HT1080 (cell line): ENCODE results near the gene CDH4. TPM values are rescaled to one million over a fixed set of nuclear protein-coding genes. Genes with fewer than 3 reads are reported as not detected.
A peak's percentile ranks its signal among the peaks of the same experiment; 100 is the strongest.

Experiments
- DNase-seq: peaks from one replicate; pipeline ENCODE4 v3.0.0-alpha.2; 2015; ENCODE audit warnings: low read depth
- total RNA-seq: library from RNA; depleted of rRNA; stranded (reverse); fragments of >200 nt; shearing (Covaris generic); gene quantifications from 2 replicates; pipeline ENCODE4 v1.2.3, GENCODE V29; 2014

The CDH4 gene
- total RNA-seq, 1 experiment from 2014 or later, result 10.8 TPM

DNA sequence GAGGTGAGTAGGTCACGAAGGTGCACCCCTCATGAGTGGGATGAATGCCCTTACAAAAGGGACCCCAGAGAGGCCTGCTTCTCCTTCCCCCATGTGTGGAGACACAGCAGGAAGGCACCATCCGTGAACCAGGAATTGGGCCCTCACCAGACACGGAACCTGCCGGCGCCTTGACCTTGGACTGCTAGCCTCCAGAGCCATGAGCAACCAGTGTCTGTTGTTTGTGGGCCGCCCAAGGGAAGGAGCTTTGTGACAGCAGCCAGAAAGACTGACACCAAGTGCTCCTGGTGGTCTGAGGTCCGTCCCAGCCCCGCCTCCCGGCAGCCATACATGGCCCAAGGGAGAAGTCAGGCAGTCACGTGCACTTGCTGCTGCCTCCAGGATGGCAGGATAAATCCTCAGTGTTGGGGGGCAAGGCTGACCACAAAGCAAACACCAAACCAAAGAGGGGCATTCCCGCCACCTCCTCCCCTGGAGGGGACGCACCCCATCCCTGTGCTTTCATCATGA lies 29.3 kb downstream of the CDH4 start:
- DNase-seq, result no peak

DNA sequence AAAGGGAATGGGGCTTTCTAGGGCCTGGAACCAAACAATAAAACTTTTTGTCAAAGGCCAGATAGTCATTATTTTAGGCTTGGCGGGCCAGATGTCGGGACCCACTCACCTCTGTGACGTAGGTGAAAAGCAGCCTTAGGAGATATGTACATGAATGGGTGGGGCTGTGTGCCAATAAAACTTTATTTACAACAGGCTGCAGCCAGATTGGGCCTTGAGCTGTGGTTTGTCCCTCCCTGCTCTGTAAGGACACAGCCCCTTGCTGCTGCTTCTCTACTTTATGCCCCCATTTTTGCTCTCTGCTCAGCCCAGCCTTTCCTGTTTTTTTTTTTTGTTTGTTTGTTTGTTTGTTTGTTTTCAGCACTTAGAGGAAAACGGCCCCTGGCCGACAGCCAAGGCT lies 32.7 kb downstream of the CDH4 start:
- DNase-seq, result no peak

DNA sequence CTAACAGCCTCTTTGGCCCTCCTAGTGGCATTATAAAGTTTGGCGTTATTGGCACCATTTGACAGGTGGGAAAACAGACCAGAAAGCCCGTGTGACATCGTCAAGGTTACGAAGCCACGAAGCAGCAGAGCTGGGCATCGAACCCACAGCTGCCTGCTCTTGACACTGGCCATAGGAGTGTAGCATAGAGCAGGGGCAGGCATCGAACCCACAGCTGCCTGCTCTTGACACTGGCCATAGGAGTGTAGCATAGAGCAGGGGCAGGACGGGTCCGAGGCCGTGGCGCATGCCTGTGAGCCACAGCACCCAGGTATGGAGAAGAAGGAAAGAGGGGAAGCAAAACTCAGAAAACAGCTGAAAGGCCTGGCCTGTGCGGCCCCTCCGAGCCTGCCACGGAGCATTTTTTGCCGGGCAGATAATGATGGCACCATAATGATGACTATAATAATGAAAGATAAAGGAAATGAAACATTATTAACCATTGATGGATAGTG lies 33.1 kb downstream of the CDH4 start:
- no peak for DNase-seq

DNA sequence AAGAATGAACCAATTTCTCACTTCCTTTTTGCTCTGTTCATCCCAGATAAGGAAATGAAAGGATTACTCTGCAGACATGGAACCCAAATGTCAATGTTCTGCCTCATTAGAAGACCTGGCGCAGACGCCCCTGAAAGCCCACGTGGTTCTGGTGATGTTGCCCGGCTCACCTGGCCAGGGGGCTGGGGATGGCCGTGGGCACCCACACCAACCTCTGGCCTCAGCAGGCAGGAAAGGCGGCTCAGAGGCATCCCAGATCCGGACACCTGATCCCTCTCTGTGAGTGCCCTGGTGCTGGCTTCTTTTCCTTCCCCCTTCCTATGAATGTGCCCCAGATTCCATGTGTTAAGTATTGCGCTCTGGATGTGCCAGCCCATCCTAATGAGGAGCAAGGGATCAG lies 33.6 kb downstream of the CDH4 start:
- DNase-seq, result no peak

DNA sequence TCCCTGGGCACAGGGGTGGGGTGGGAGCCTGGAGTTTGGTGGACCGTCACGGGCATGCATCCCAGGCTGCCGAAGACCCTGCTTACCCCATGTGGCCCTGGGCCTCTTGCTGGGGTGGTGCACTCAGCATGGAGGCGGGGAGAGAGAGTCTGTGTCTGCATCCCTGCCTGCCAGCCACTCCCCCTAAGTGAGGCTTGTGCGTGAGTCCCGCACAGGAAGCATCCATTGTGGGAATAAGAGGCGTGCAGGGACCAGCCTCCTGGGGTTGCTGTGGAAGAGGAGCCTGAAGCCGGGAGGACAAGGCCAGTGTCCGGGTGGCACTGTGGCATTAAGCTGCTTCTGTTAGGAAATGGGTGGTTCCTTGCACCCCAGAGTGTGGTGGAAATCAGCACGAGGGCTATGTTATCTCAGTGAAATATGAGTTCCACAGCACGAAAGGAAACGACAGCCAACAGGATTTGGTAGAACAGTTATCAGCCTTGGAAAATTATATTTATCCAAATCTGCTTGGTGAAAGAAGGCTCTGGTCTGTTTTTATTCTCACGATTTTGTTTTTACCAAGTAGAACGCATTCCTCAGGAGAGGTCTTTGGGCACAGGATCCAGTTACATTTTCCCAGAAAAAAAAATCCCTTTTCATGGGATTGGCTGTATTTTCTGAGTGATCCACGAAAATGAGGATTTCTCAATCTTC lies 35.7 kb downstream of the CDH4 start:
- no peak for DNase-seq

DNA sequence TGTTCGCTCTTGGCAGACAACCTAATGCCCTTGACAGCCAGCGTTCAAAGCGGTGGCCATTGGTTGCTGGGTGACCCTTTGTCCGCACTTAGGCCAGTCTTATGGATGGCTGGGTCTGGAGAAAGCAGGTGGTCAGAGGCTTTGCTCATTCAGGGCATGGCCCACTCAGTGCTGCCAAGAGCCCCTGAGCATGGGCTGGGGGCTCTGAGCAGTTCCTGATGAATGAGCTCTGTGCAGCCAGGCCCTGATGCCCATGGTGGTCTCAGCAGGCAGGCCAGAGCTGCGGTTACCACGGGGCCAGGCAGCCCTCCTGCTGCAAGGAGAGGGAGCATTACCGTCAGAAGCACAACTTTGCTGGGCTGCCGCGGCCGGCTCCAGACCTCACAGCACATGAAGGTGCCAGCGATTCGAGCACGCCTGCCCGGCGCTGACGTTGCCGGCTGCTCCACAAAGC lies 36.3 kb downstream of the CDH4 start:
- DNase-seq, result no peak

DNA sequence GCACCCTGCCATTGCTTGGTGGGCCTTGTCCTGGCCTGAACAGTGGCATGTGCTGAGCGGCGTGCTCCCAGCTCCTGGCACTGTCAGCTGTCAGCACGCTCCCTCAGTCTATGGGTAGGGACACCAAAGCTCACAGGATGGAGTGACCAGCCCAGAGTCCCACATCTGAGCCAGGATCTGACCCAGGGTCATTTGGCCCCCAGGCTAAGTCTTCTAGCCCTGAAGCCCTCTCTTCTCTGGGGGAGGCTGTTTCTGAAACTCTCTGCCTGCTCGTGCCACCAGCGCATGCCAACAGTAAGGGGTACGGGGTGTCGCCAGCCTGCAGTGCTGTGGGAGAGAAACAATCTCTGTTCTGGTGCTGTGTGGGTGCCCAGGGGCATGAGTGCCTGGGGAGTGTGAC lies 37.1 kb downstream of the CDH4 start:
- DNase-seq, result no peak

DNA sequence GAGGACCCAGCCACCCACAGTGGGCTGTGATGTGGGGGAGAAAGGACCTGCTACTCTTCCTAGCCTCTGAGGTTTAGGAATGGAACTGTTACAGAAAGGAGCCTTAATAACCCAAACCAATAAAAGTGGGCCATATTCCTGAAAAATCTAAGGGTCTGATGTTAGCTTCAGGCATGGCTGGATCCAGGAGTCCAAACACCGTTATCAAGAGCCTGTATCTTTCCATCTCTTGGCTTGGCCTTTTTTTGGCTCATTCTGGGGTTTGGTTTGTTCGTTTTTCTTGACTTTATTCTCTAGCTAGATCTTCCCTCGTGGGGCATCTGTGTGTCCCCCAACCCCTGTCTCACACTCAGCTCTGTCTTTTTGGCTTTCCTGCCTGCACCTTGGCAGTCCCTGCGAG lies 38.7 kb downstream of the CDH4 start:
- no peak for DNase-seq

DNA sequence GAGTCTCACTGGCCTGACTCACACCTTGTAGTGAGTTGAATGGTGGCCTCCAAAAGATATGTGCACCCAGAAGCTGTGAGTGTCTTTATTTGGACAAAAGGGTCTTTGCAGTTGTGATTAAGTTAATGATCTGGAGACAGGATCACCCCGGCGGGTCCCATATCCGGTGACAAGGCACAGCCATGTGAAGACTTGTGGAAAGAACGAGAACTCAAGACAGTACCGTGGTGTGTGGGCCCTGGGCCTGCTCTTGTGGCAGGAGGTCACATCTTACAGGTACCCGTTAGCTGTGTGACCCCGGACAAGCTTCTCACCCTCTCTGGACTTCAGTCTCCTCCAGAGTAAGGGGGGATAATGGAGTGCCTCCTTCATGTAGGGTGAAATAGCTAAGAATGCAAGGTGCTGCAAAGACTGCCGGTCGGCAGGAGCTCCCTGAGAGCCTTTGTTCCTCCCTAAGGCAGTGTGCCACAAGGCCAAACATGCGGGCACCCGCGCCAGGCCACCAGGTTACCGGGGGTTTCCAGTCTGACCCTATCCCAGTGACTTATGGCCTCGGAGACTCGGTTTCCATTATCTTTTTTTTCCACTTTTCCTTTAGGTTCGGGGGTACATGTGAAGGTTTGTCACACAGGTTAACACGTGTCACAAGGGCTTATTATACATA lies 39.2 kb downstream of the CDH4 start:
- no peak for DNase-seq

DNA sequence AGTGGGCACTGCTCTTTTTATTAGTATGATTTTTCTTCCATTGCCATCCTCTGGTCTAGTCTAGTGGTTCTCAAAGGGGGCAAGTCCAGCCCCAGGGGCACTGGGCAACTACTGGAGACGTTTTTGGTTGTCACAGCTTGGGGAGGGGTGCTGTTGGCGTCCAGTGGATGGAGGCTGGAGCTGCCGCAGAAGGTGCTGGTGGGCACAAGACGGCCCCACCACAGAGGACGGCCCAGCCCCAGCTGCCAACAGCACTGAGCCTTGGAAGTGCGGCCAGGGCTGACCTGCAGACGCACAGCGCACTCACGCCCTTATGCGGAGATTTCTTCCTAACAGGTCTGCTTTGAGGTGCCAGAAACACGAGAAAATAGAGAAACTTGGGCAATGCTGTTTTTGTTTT lies 40.3 kb downstream of the CDH4 start:
- DNase-seq, result no peak

DNA sequence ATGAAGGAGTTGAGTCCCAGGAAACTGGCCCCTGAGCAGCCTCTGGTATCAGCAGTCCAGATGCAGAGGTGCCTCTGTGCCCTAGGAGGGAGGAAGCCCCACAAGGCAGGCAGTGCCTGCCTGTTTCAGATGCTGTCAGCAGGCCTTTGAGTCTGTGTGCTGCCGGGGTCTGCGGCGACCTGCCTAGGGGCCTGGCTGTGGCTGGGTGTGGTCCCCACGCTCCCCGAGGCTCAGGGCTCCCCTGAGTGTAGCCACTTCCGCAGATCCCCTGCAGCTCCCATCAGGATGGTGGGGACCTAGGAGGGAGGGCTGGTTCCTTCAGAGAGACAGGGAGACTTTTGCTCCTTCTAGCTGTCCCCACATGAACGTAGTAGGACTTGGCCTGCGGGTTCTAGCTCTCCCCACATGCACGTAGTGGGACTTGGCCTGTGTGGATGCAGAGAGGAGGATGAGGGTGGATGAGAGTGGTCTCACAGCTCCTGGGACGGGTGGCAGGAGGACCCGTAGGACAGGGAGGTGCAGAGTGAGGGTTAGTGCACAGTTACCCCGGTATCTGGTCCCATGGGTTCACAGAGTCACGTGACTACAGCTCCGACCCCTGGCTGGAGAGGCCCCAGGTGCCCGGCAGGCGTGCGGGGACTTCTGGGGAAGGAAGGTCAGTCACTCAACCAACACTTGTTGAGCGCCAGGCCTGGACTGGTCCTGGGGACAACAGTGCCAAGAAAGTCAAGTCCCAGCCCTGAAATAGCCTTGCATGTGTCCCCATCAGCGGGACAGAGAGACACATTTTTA lies 41.0 kb downstream of the CDH4 start:
- no peak for DNase-seq

DNA sequence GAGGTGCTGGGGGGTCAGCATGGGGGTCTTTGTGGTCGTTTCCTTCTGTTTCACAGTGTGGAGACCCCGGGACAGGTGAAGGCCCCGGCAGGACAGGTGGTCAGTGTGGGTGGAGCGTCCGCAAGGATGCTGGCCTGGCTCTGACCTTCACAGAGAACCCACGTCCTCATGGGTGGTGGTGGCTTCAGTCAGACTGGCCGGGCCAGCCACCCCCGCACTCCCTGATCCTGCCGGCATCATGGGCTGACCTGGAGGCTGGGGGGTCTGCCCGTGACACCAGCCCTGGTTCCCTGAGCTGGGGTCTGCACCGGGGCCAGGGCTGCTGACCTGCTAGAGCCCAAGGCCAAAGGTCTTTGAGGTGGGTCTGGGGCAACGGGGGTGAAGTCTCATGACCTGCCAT lies 41.9 kb downstream of the CDH4 start:
- no peak for DNase-seq

DNA sequence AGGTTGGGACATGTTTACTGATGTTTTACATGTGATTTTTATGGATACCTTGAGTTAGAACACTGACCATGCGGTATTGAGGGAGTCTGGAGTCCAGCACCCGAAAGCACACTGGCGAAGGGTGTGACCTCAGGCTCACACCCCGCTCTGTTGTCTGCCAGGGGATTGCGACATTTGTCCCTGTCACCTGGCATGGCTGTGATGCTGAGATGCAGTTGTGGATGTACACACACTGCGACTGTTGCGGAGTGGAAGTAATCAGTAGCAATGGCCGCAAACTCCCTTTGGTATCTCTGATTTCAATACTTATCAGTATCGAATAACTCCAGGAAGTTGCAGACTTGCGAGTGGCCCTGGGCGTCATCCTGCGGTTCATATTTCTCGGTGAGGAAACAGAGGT lies 43.2 kb downstream of the CDH4 start:
- no peak for DNase-seq

DNA sequence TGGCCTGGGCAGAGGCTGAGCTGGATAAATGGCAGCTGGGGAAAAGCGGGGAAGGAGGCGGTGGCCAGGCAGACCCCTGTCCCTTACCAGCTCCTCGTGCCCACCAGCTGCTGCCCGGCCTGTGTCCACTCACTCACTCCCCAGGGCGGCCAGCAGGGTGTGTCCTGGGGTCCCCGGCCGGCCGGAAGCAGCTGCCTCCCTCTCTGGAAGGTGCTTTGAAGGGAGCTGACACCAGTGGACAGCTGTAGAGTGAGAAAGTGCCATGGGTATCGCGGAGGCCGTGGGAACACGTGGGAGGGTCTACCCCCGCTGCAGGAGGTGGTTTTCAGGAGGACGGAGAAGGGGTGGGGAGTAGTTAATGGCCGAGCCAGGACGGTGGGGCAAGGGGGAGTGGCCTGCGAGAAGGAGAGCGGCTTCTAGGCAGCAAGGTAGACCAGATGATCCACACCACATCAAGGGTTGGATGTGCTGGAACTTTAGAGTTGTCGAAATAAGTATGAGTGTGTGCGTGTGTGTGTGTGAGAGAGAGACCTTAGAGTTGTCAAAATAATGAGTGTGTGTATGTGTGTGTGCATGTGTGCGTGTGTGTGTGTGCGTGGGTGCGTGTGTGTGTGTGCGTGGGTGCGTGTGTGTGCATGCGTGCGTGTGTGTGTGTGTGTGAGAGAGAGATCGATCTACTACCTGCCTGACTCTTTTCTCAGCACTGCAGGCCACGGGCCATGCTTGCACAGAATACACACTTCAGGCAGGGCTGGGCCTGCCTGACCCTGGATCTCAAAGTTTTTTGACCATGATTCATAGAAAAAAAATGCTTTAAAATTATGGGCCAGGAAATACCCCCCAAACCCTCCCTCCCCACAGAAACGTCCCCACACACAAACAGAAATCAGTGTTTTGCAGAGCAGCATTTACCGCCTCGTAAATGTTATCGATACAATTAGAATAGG lies 43.9 kb downstream of the CDH4 start:
- peak; percentile 66 for DNase-seq

DNA sequence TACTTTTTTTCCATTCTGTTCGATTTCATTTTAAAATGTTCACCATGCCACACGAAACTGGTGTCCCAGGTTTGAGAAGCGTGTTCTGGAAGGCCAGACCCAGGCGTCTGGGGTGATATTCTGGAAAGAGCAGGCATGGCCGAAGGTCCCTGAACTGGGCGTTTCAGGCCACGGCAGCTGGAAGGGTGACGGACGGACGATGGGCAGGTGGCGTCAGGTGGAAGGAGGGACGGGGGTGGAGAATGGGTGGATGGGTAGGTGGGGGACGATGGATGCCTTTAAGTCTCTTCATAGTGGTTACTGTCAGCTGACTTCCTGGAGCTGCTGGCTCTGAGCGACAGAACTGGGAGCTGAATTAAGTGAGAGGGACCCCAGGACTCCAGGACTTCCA lies 44.6 kb downstream of the CDH4 start:
- DNase-seq, result no peak

DNA sequence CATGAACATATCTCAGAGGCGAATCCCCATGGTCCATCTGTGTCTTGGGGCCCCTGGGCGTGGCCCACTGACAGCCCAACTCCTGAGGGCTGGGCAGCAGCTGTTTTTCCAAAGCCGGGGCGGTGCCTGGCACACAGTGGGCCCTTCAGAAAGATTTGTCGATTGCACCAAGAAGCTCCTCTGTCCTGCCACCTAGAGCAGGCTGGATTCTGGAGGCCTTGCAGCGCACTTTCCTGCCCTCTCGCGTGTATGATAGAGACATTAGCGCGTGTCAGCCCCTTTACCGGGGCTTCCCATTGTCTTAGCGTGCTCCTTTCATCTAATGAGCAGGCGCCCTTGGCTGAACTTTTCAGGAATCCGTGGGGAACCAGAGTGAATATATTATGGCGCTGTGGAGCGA lies 45.4 kb downstream of the CDH4 start:
- DNase-seq, result no peak

DNA sequence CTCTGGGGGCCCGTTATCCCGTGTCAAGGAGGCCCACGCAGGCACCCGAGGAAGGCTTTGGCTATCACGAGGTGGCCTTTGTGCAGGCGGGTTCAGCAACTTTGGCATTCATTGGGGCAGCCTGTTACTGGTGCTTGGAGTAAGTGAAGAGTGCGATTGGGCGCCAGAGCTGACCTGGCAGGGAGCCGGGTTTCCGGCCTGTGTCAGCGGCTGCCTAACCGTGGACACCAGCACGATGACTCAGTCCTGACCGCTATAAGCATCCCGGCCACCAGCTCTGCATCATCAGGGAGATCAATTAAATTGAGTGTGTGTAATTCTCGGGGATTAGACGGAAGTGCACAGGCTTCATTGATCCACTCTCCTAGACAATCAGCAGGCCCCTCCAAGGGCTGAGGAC lies 45.9 kb downstream of the CDH4 start:
- peak; percentile 93 for DNase-seq

DNA sequence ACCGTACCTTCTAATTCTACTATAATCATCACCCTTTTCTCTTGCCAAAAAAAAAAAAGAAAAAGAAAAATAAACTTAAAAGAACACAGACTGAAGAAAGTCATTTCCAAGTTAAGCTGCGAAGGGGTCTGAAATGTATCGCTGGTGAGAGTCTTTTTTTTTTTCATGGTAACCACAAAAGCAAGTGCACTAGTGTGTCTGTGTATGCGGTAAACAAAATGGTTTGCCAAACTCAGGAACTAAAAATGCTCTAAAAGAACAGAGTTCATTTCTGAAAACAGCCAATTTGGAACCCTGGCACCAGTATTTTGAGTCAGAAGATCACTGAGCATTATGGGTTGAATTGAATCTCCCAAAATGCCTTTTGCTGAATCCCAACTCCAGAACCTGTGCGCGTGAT lies 46.6 kb downstream of the CDH4 start:
- DNase-seq, result no peak

DNA sequence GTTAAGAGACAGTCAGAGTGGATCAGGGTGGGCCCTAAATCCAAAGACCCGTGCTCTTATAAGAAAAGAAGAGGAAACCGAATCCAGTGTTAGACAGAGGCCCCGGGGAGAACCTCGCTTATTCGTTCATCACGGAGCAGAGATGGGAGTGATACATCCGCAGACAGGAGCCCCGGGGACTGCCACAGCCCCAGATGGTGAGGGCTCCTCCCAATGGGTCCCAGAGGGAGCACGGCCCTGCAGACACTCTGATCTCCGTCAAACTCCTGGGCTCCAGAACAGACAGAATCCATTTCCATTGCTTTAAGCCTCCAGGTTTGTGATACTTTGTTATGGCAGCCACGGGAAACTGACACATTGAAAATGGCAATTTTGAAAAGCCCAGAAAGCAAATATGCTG lies 47.0 kb downstream of the CDH4 start:
- no peak for DNase-seq

DNA sequence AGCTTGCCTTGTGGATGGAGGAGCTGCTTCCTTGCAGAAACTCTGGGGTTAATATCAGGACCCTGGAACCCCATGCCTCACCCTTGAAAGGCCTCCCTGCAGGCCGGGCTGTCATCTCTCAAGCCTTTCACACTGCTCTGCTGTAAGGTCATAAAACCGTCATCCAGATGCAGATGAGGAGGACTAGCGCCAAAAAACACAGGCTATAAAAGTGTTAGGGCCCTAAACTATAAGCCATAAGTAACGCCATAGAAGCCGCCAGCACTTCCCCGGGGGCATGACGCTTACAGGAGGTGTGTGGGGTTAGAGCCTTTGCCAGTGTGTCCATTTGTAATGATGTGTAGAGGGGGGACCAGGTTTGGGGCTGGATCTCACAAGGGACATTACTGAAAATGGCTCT lies 47.6 kb downstream of the CDH4 start:
- no peak for DNase-seq

DNA sequence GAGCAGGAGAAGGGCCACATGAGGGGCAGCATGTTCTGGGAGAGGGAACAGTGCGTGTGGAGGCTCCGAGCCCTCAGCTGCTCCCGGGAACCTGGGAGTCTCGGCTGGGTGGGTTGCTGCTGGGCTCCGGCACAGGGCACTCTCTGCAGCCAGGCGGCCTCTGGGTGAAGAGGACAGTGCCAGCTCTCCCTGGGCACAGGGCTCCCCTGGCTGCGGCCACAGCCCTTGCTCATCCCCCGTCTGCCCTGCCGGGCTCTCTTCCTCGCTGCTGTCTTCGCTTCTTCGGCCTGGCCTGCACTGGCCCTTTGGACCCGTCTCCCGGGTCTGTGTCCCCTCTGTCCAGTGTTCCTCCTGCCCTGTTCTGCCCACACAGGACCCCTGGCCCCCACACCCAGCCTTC lies 48.2 kb downstream of the CDH4 start:
- no peak for DNase-seq
